CD4-positive, alpha-beta T cell treated with Interleukin-15 for 4 hours (primary cell): ENCODE results near the gene LCOR.

Experiments used
- DNase-seq: peaks from one replicate; pipeline ENCODE4 v3.0.0-alpha.2; 2020; ENCODE audit warnings: low spot score

The LCOR gene

GRCh38 chr10:96987141-96987841 is 155.2 kb downstream of the LCOR start:
- DNase-seq, result no peak

- no peak for DNase-seq
These were observed 155.7 kb downstream of the LCOR start for GRCh38 chr10:96987842-96988175.

GRCh38 chr10:96988426-96988825 is 156.3 kb downstream of the LCOR start:
- no peak for DNase-seq

GRCh38 chr10:96991313-96991841 is 159.3 kb downstream of the LCOR start:
- no peak for DNase-seq

- no peak for DNase-seq
These were observed 160.6 kb downstream of the LCOR start for GRCh38 chr10:96992721-96993120.

- no peak for DNase-seq
These were observed 163.8 kb downstream of the LCOR start for GRCh38 chr10:96995851-96996250.

GRCh38 chr10:96996275-96996965 is 164.3 kb downstream of the LCOR start:
- DNase-seq, result no peak

GRCh38 chr10:96998329-96998888 is 166.3 kb downstream of the LCOR start:
- DNase-seq, result no peak

- DNase-seq, result no peak
These were observed 167.2 kb downstream of the LCOR start for GRCh38 chr10:96999337-96999736.

- DNase-seq, result no peak
These were observed 167.9 kb downstream of the LCOR start for GRCh38 chr10:96999987-97000386.

GRCh38 chr10:97000487-97001182 is 168.5 kb downstream of the LCOR start:
- no peak for DNase-seq

- DNase-seq, result no peak
These were observed 169.3 kb downstream of the LCOR start for GRCh38 chr10:97001183-97001991.

- DNase-seq, result no peak
These were observed 170.6 kb downstream of the LCOR start for GRCh38 chr10:97002670-97003069.

- DNase-seq, result no peak
These were observed 171.2 kb downstream of the LCOR start for GRCh38 chr10:97003151-97003803.

- no peak for DNase-seq
These were observed 171.7 kb downstream of the LCOR start for GRCh38 chr10:97003804-97004201.

- DNase-seq, result no peak
These were observed 172.5 kb downstream of the LCOR start for GRCh38 chr10:97004591-97004990.

GRCh38 chr10:97005349-97005748 is 173.3 kb downstream of the LCOR start:
- no peak for DNase-seq

- no peak for DNase-seq
These were observed 174.3 kb downstream of the LCOR start for GRCh38 chr10:97006364-97006763.

- no peak for DNase-seq
These were observed 175.3 kb downstream of the LCOR start for GRCh38 chr10:97007417-97007816.

- DNase-seq, result no peak
These were observed 178.7 kb downstream of the LCOR start for GRCh38 chr10:97010695-97011206.

GRCh38 chr10:97011397-97011796 is 179.3 kb downstream of the LCOR start:
- no peak for DNase-seq
